Superior temporal gyrus (tissue), 1 donor: ENCODE data around the gene USF3.

Experiments
- DNase-seq: peaks from one replicate; pipeline ENCODE4 v3.0.0-alpha.2; 2016; ENCODE audit errors: extremely low spot score

USF3 gene, protein sequence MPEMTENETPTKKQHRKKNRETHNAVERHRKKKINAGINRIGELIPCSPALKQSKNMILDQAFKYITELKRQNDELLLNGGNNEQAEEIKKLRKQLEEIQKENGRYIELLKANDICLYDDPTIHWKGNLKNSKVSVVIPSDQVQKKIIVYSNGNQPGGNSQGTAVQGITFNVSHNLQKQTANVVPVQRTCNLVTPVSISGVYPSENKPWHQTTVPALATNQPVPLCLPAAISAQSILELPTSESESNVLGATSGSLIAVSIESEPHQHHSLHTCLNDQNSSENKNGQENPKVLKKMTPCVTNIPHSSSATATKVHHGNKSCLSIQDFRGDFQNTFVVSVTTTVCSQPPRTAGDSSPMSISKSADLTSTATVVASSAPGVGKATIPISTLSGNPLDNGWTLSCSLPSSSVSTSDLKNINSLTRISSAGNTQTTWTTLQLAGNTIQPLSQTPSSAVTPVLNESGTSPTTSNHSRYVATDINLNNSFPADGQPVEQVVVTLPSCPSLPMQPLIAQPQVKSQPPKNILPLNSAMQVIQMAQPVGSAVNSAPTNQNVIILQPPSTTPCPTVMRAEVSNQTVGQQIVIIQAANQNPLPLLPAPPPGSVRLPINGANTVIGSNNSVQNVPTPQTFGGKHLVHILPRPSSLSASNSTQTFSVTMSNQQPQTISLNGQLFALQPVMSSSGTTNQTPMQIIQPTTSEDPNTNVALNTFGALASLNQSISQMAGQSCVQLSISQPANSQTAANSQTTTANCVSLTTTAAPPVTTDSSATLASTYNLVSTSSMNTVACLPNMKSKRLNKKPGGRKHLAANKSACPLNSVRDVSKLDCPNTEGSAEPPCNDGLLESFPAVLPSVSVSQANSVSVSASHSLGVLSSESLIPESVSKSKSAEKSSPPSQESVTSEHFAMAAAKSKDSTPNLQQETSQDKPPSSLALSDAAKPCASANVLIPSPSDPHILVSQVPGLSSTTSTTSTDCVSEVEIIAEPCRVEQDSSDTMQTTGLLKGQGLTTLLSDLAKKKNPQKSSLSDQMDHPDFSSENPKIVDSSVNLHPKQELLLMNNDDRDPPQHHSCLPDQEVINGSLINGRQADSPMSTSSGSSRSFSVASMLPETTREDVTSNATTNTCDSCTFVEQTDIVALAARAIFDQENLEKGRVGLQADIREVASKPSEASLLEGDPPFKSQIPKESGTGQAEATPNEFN (N-terminal part only)

DNA sequence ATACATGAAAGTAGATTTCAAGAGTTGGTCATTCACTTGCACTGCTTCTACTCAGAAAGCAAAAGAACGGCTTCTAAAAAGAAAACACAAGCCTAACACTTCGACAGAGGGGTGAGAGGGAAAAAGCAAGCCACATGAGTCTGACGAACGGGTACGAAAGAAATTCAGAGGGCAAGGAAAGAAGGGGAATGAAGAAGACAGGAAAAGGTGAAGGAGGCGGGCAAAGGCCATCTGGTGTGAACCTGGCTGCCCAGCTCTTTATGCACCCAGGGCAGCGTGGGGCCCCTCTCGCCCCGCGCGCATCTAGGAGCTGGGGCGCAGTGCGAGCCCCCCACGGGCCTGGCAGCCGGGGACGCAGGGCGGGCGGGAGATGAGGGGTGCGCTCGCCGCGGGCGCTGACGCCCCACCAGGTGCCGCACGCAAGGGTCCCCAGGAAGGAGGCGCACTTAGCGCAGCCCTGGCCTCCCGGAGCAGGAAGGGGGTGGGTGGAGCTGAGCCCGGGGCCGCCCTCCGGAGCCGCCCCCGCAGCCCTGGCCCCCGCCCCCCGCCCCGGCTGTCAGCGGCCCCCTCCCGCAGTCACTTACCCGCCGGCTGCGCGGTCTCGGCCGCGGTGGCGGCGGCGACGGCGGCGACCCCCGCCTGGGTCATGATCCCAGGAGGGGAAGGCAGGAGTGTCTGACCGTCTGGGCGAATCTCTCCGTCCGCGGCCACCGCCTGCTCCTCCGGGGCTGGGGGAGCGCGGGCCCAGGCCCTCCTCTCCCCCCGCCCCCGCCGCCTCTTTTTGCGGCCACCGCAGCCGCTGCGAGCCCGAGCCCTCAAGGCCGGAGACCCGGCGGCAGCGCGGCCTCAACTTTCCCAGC lies at the start of gene USF3:
Gene USF3 (minus strand): TSS at position 857 of the 860 bp plus-strand sequence. CDS start 21,764 bp downstream, outside the sequence.
- DNase-seq, result peak; percentile 20

DNA sequence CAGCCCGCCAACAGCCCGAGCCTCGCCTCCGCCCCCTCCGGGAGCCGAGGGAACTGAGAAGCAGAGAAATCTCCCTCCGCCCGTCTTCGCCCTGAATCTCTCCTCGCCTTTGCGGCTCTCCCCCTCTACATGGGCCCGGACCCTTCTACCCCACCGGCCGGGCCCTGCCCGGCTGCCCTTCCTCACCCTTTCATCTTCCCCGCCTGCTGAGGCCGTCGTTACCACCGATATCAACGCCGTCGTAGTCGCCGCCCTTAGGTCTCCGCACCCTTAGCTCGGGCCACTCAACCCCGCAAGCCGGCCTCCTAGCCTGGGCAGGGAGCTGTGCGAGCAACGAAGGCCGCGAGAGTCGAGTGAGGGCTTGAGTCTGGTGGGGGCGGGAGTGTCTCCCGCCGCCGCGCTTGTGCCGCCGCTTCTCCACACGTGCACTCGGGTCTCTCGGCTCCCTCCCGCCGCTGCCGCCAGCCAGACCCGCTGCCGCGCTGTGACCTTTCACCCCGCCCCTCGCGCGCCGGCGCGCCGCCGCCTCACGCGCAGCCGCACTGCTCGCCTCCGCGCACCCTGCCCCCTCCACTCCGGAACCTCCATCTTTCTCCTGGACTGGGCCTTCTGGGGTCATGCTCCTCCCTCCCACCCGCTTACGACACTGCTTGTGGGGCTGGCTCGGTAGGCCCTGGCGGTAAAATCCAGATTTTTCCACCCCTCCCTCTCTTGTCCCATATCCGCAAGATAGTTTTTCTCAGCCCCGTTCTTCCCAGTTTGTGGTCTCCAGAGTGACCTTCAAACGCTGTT lies 49.5 kb upstream of the USF3 start, which contains the start of gene NAA50:
Gene NAA50 (minus strand): TSS at position 494 of the 792 bp plus-strand sequence. CDS start 300 bp downstream, at position 194.
- DNase-seq, result peak; percentile 91

GRCh38 chr3:113744941-113745755 lies 48.7 kb upstream of the USF3 start:
- DNase-seq, result peak; percentile 75

- DNase-seq, result no peak
Observed at GRCh38 chr3:113743006-113743630, 46.7 kb upstream of the USF3 start.

GRCh38 chr3:113741620-113742019 lies 45.2 kb upstream of the USF3 start:
- DNase-seq, result no peak

DNA sequence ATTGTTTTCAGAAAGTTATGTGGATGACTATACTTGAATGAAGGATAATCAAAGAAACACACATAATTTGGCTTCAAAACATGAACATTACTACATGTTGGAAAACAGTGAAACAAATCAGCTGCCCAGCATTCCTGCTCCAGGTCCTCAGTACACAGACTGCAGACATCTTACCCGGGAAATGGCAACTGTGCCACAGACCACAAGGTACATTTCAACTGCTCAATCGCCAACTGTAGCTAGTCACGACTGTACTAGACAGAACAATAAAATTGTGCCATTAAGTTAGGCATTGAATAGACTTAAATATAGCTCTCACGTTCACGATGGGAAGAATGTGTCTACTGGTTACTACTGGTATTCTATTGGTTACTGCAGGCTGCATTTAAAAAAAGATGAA lies 44.6 kb upstream of the USF3 start:
- no peak for DNase-seq

DNA sequence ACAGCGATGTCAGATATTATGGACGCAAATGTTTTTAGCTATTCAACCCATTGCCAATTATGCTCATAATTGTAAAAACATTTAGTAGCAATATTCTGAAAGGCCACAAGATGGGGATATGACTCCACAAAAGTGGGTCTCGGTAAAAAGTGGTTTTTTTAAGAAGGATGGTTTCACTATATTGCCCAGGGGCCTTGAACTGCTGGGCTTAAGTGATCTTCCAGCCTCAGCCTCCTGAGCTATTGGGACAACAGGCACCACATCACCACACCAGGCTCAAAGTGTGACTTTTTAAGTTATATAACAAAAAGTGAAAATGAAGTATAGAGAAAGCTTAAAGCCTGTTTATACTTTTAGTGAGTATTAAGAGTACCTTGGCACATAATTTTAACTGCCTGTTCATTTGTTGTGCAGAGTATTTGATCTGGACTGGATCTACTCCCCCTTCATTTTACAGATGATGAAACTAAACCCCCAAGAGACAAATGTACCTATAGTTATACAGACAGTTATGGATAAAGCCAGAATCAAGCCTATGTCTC lies 40.2 kb upstream of the USF3 start:
- DNase-seq, result peak; percentile 88

- DNase-seq, result no peak
Observed at GRCh38 chr3:113731694-113732093, 35.3 kb upstream of the USF3 start.

DNA sequence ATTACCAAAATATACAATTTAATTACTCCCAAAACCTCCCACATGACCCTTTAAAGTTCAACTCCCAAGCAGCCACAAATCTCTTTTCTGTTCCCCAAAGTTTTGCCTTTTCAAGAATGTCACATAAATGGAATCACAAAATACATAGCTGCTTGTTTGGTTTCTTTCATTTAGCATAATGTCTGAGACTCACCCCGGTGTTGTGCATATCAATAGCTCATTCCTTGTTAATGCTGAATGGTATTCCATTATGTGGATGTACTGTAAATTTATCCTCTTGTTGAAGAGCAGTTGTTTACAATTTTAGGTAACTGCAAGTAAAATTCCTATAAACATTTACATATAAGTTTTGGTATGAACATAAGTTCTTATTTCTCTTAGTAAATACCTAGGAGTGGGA lies 34.1 kb upstream of the USF3 start:
- no peak for DNase-seq

DNA sequence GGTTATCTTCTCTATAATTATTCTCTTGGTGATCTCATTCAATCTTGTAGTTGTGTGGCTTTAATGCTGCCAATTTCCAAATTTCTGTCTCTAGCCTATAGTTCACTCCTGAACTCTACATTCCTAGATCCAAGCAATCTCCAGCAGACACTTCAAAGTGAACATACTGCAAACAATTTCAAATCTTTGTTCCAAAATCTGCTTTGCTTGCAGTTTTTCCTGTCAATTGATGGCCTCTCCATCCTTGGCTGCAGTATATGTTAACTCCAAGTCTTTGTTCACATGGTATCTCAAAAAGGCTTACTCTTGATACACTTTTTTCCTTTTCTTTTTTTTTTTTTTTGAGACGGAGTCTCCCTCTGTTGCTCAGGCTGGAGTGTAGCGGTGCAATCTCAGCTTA lies 32.2 kb upstream of the USF3 start:
- DNase-seq, result no peak

DNA sequence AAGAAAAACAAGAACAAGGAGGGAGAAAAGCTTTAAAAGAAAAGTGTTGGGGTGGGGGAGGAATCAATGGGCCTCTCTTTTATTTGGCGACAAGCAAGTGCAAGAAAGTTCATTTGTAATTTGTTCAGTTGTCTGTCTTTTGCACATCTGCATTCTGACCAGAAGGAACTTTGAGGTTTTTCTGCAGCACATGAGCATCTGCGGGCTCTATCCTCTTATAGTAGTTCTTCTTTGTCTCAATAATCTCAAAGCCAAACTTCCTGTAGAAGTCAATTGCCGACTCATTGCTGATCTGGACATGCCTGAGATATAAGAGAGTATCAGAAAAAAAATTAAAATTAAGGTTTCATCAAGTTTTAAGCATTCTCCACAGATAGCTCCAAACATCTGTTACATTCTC lies 25.2 kb upstream of the USF3 start:
- DNase-seq, result no peak

GRCh38 chr3:113719758-113720157 lies 23.3 kb upstream of the USF3 start:
- DNase-seq, result no peak

GRCh38 chr3:113719294-113719693 lies 22.9 kb upstream of the USF3 start:
- no peak for DNase-seq

- no peak for DNase-seq
Observed at GRCh38 chr3:113717818-113718217, 21.4 kb upstream of the USF3 start.

- DNase-seq, result no peak
Observed at GRCh38 chr3:113717308-113717707, 20.9 kb upstream of the USF3 start.

DNA sequence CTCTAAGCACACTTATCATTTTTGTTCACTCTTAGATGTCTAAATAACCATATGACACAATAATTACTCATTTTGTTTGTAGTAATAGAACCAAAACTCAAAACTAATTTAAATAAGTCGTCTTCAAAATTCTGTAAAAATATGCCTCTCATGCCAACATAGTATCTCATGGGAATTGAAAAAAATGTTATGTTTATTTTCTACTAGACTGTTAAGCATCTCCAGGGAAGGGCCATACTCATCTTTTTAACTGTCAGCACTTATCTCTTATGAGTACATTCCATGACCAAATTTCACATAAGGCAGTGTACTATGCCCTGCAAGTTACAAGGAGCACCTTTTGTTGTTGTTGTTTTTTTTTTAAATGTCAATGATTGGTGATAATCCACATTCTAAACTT lies 18.3 kb upstream of the USF3 start:
- no peak for DNase-seq

DNA sequence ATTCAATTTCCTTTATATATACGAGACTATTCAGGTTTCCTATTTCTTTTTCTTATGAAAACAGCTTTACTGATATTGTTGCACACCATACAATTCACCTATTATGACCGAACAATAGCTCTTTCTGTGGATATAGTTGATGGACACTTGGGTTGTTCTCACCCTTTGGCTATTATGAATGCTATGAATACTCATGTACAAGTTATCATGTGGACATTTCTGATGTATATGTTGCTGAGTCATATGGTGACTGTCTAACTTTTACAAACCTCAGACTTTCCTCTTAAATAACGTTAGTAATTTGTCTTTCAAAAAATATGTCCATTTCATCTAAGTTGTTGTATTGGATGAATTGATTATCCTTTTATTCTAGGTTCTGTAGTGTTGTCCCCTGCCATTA lies 15.7 kb upstream of the USF3 start:
- no peak for DNase-seq

DNA sequence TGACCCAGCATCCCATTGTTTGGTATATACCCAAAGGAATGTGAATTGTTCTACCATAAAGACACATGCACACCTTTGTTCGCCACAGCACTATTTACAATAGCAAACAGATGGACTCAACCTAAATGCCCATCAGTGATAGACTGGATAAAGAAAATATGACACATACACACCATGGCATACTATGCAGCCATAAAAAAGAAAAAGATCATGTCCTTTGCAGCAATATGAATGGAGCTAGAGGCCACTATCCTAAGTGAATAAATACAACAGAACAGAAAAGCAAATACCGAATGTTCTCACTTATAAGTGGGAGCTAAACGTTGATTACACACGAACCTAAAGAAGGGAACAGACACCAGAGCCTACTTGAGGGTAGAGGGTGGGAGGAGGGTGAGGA lies 11.4 kb upstream of the USF3 start:
- no peak for DNase-seq

DNA sequence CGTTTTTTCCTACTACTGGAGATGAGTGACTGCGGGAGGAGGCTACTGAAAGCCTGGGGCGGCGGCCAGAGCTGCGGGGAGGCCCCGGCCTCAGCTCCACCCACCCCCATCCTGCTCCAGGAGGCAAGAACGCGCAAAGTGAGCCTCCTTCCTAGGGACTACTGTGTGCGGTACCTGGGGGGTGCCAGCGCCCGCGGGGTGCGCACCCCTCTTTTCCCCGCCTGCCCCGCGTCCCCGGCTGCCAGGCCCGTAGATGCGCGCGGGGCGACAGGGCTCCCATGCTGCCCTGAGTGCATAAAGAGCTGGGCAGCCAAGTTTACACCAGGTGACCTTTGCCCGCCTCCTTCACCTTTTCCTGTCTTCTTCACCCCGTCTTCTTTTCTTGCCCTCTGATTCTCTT lies 2.5 kb upstream of the USF3 start:
- no peak for DNase-seq
